Upper lobe of left lung (tissue), 6 donors: ENCODE results near the gene EMX1. TPM values are rescaled to one million over a fixed set of nuclear protein-coding genes. Genes with fewer than 3 reads are reported as not detected.

ENCODE experiments used
- ATAC-seq, 2 donors: fragments of 200-7000 bp; cut with Tn5 transposase; one replicate each; pipeline ENCODE4 v1.9.1; 2022; ENCODE audit warnings: mild to moderate bottlenecking in 2 of 2, moderate library complexity in 2 of 2; ENCODE audit not compliant: low FRiP score in 2 of 2
- DNase-seq, 2 donors: peaks; one replicate each; pipeline ENCODE4 v3.0.0-alpha.2; 2019 to 2020
- H3K27ac ChIP-seq, 4 donors: fragments of 200-600 bp; sonication (generic); one replicate each; pipeline ENCODE4 v1.5.1; 2016 to 2019
- H3K27me3 ChIP-seq, 4 donors: fragments of 200-600 bp; sonication (generic); one replicate each; pipeline ENCODE4 v1.5.1; 2017 to 2019
- H3K36me3 ChIP-seq, 4 donors: fragments of 200-600 bp; sonication (generic); one replicate each; pipeline ENCODE4 v1.5.1; 2016 to 2019
- H3K4me1 ChIP-seq, 4 donors: fragments of 200-600 bp; sonication (generic); one replicate each; pipeline ENCODE4 v1.5.1; 2018 to 2019
- H3K4me3 ChIP-seq, 4 donors: fragments of 200-600 bp; sonication (generic); one replicate each; pipeline ENCODE4 v1.5.1; 2017 to 2019; ENCODE audit warnings: mild to moderate bottlenecking in 2 of 4, moderate library complexity in 1 of 4
- H3K9me3 ChIP-seq, 4 donors: fragments of 200-600 bp; sonication (generic); one replicate each; pipeline ENCODE4 v1.5.1; 2018 to 2019
- CTCF ChIP-seq, 6 experiments: fragments of 450-650 bp in 4 of 6; fragments of 200-600 bp in 2 of 6; sonication (generic) in 2 of 6; IDR thresholded peaks; one replicate each; pipeline ENCODE4 v1.5.1; 2016 to 2019; ENCODE audit warnings: antibody characterized with exemption in 6 of 6
- EP300 ChIP-seq, 4 donors: sonication (generic); formaldehyde crosslinking; IDR thresholded peaks; one replicate each; pipeline ENCODE4 v1.5.1; 2017; ENCODE audit warnings: antibody characterized with exemption in 4 of 4, control low read depth in 2 of 4
- POLR2A ChIP-seq, 4 donors: fragments of 450-650 bp; IDR thresholded peaks; one replicate each; pipeline ENCODE4 v1.5.1; 2016 to 2017; ENCODE audit warnings: antibody characterized with exemption in 4 of 4, mild to moderate bottlenecking in 2 of 4
- POLR2AphosphoS5 ChIP-seq, 2 donors: sonication (generic); formaldehyde crosslinking; IDR thresholded peaks; one replicate each; pipeline ENCODE4 v1.5.1; 2017; ENCODE audit warnings: antibody characterized with exemption in 2 of 2
- WGBS, 2 donors: methylation state at CpG; one replicate each; pipeline ENCODE4 v1.1.5; 2017 to 2018; 5-methylcytosine and 5-hydroxymethylcytosine counted together
- total RNA-seq, 6 donors: library from RNA; depleted of rRNA in 4 of 6; stranded (reverse); fragments of >200 nt in 4 of 6; gene quantifications; one replicate each; pipeline versions ENCODE4 v1.1.0 to v1.2.1, GENCODE V29; 2016 to 2021
- donor health status: DM: no; HTN: no; CAD: no; lungs with moderate emphysema.
- donor health status: DM: no; HTN: yes; CAD: no; lungs with severe emphysema.

The EMX1 gene
- total RNA-seq, 6 donors from 2014 or later = not detected

GRCh38 chr2:72895154-72895553 lies 22.2 kb upstream of the EMX1 start:
- TF ChIP-seq POLR2A (IDR thresholded peaks at IDR 0.05) (no peak), POLR2AphosphoS5 (IDR thresholded peaks at IDR 0.05) (no peak)

GRCh38 chr2:72895759-72896281 lies 21.5 kb upstream of the EMX1 start:
- Histone ChIP-seq H3K9me3 (no peaks in the 10 kb centered on the region), H3K27ac (no peak overlapping the region), H3K36me3 (peaks cover 0 to 15% (median 10%) of the 10 kb centered on the region in 4 donors), H3K4me3 (peak overlapping the region in 2 of 4 donors; percentile 23), H3K27me3 (peaks cover 0 to 3% (median 0%) of the 10 kb centered on the region in 4 donors), H3K4me1 (peaks cover 5 to 13% (median 10%) of the 10 kb centered on the region in 4 donors)
- 8 to 20% methylated on average over 14 to 16 of the region's 16 CpGs for whole genome bisulfite sequencing, 2 donors
- no peak for TF ChIP-seq CTCF (IDR thresholded peaks at IDR 0.05)
- no peak for TF ChIP-seq EP300 (IDR thresholded peaks at IDR 0.05)
- TF ChIP-seq POLR2A (IDR thresholded peaks at IDR 0.05) = no peak
- TF ChIP-seq POLR2AphosphoS5 (IDR thresholded peaks at IDR 0.05) = no peak
- ATAC-seq = peak; percentile 45 to 54
- peak; percentile 67 to 69 for DNase-seq

More at GRCh38 chr2:72895154-72895553, 22.2 kb upstream of the EMX1 start:
- no peaks in the 10 kb centered on the region for H3K9me3 ChIP-seq
- no peak overlapping the region for H3K4me3 ChIP-seq
- ATAC-seq = no peak
- no peak for DNase-seq
- peaks cover 0 to 18% (median 10%) of the 10 kb centered on the region in 4 donors for H3K36me3 ChIP-seq
- peaks cover 5 to 13% (median 10%) of the 10 kb centered on the region in 4 donors for H3K4me1 ChIP-seq
- peaks cover 0 to 3% (median 0%) of the 10 kb centered on the region in 4 donors for H3K27me3 ChIP-seq
- H3K27ac ChIP-seq = no peak overlapping the region
- 8 to 11% methylated on average over 4 of the region's 4 CpGs for WGBS, 2 donors

GRCh38 chr2:72896446-72896845 lies 20.9 kb upstream of the EMX1 start:
- ATAC-seq (no peak), DNase-seq (no peak)
- H3K4me3 ChIP-seq = no peak overlapping the region
- peaks cover 0 to 11% (median 9%) of the 10 kb centered on the region in 4 donors for H3K36me3 ChIP-seq
- TF ChIP-seq POLR2A (IDR thresholded peaks at IDR 0.05) (no peak), POLR2AphosphoS5 (IDR thresholded peaks at IDR 0.05) (no peak), CTCF (IDR thresholded peaks at IDR 0.05) (no peak), EP300 (IDR thresholded peaks at IDR 0.05) (no peak)
- H3K9me3 ChIP-seq = no peaks in the 10 kb centered on the region
- 68 to 75% methylated on average over 4 of the region's 4 CpGs for WGBS, 2 donors
- H3K27me3 ChIP-seq = peaks cover 0 to 3% (median 0%) of the 10 kb centered on the region in 4 donors
- peaks cover 5 to 13% (median 10%) of the 10 kb centered on the region in 4 donors for H3K4me1 ChIP-seq
- H3K27ac ChIP-seq = no peak overlapping the region

- H3K36me3 ChIP-seq = no peaks in the 10 kb centered on the region
- ATAC-seq (no peak), DNase-seq (peak in 1 of 2 donors; percentile 13)
- WGBS, 2 donors = 69 to 73% methylated on average over 18 of the region's 18 CpGs
- H3K4me1 ChIP-seq = peaks cover 5 to 13% (median 10%) of the 10 kb centered on the region in 4 donors
- no peak overlapping the region for H3K27ac ChIP-seq
- no peak overlapping the region for H3K4me3 ChIP-seq
- H3K27me3 ChIP-seq = peaks cover 0 to 3% (median 0%) of the 10 kb centered on the region in 4 donors
- no peaks in the 10 kb centered on the region for H3K9me3 ChIP-seq
- no peak for TF ChIP-seq CTCF (IDR thresholded peaks at IDR 0.05)
- no peak for TF ChIP-seq POLR2AphosphoS5 (IDR thresholded peaks at IDR 0.05)
- no peak for TF ChIP-seq POLR2A (IDR thresholded peaks at IDR 0.05)
- no peak for TF ChIP-seq EP300 (IDR thresholded peaks at IDR 0.05)
These were observed 19.3 kb upstream of the EMX1 start for GRCh38 chr2:72897785-72898584.

GRCh38 chr2:72898585-72898906 lies 18.8 kb upstream of the EMX1 start:
- Histone ChIP-seq H3K27me3 (peaks cover 0 to 3% (median 0%) of the 10 kb centered on the region in 4 donors), H3K27ac (no peak overlapping the region), H3K4me1 (peaks cover 5 to 13% (median 10%) of the 10 kb centered on the region in 4 donors), H3K36me3 (no peaks in the 10 kb centered on the region), H3K4me3 (no peak overlapping the region), H3K9me3 (no peaks in the 10 kb centered on the region)
- DNase-seq (no peak), ATAC-seq (no peak)
- WGBS, 2 donors = 87 to 100% methylated on average over 1 to 2 of the region's 2 CpGs
- no peak for TF ChIP-seq POLR2A (IDR thresholded peaks at IDR 0.05)
